Endothelial cell of umbilical vein (primary cell): ENCODE measurements around the gene TSC22D1. TPM values are rescaled to one million over a fixed set of nuclear protein-coding genes. Genes with fewer than 3 reads are reported as not detected.

Experiments used
- BruUV-seq: library from RNA; stranded (reverse); fragments of 400-500 nt; replicated peaks from 2 replicates; lab custom pipeline; 2021; lab: Mats Ljungman, UMichigan
- CTCF ChIA-PET: fragments of 300-600, 350-600 bp; sonication (Branson Sonifier 250); formaldehyde crosslinking; loops from one replicate; lab custom pipeline; 2021; ENCODE audit warnings: antibody characterized with exemption, inconsistent platforms; lab: Charles Lee
- POLR2A ChIA-PET: fragments of 300-600, 350-600 bp; sonication (Branson Sonifier 250); formaldehyde crosslinking; loops from one replicate; lab custom pipeline; 2021; ENCODE audit warnings: antibody characterized with exemption, inconsistent platforms; lab: Charles Lee
- DNase-seq: peaks from one replicate; pipeline ENCODE4 v3.0.0-alpha.2; 2011; ENCODE audit warnings: low read depth, low spot score
- FAIRE-seq: peaks from 2 replicates; lab custom pipeline; 2011; peaks lifted over from hg19 to GRCh38; lab: Jason Lieb, UNC
- H2AFZ ChIP-seq: 2 replicates; pipeline ENCODE4 v1.6.0; 2012; ENCODE audit warnings: low read depth, low read length, control low read depth, inconsistent platforms
- H3K27ac ChIP-seq: 2 replicates; pipeline ENCODE4 v1.5.1; 2011; ENCODE audit warnings: low read depth, mild to moderate bottlenecking, control low read depth, low read length, moderate library complexity; ENCODE audit not compliant: insufficient read depth
- H3K27me3 ChIP-seq, 2 experiments: 2 replicates each; pipeline versions ENCODE4 v1.6.0 to v1.6.1; 2011; ENCODE audit warnings: low read length in 2 of 2, mixed read lengths in 1 of 2; ENCODE audit not compliant: control insufficient read depth in 2 of 2, insufficient read depth in 2 of 2
- H3K36me3 ChIP-seq, 2 experiments: 2 replicates in 1 of 2; 3 replicates in 1 of 2; pipeline ENCODE4 v1.5.1; 2011; ENCODE audit warnings: low read length in 2 of 2, mild to moderate bottlenecking in 1 of 2, moderate library complexity in 1 of 2; ENCODE audit not compliant: control insufficient read depth in 2 of 2, insufficient read depth in 2 of 2; ENCODE audit errors: extremely low read depth in 1 of 2
- H3K4me1 ChIP-seq: 3 replicates; pipeline ENCODE4 v1.5.1; 2011; ENCODE audit warnings: mild to moderate bottlenecking, low read length; ENCODE audit not compliant: control insufficient read depth, insufficient read depth; ENCODE audit errors: extremely low read depth
- H3K4me2 ChIP-seq: 2 replicates; pipeline ENCODE4 v1.6.1; 2011; ENCODE audit warnings: low read length, control low read depth, mixed read lengths; ENCODE audit not compliant: insufficient read depth
- H3K4me3 ChIP-seq, 3 experiments: fragments of 200-600 bp in 1 of 3; sonication (generic), shearing (Covaris generic) in 1 of 3; replicated peaks in 1 of 3; 2 replicates each; pipeline ENCODE4 v1.5.1; 2011 to 2016; ENCODE audit warnings: control low read depth in 3 of 3, low read length in 3 of 3, mild to moderate bottlenecking in 2 of 3, inconsistent platforms in 1 of 3, low read depth in 1 of 3, moderate library complexity in 1 of 3; ENCODE audit not compliant: insufficient read depth in 1 of 3
- H3K79me2 ChIP-seq: 2 replicates; pipeline ENCODE4 v1.6.0; 2012; ENCODE audit warnings: low read length, inconsistent platforms; ENCODE audit not compliant: control insufficient read depth, insufficient read depth
- H3K9ac ChIP-seq: replicated peaks from 2 replicates; pipeline ENCODE3; 2011; ENCODE audit warnings: low read length, control low read depth; ENCODE audit not compliant: insufficient read depth; ENCODE audit errors: extremely low read depth
- H3K9me1 ChIP-seq: replicated peaks from 3 replicates; pipeline ENCODE4 v1.6.0; 2011; ENCODE audit warnings: mild to moderate bottlenecking, low read length; ENCODE audit not compliant: control insufficient read depth, insufficient read depth; ENCODE audit errors: extremely low read depth
- H3K9me3 ChIP-seq: replicated peaks from 2 replicates; pipeline ENCODE4 v1.5.1; 2012; ENCODE audit warnings: low read length, inconsistent platforms; ENCODE audit not compliant: control insufficient read depth, insufficient read depth
- H4K20me1 ChIP-seq: replicated peaks from 2 replicates; pipeline ENCODE3; 2011; ENCODE audit warnings: mild to moderate bottlenecking, low read length; ENCODE audit not compliant: control insufficient read depth, insufficient read depth; ENCODE audit errors: extremely low read depth
- EZH2 ChIP-seq: IDR thresholded peaks from 2 replicates; pipeline ENCODE4 v1.6.1; 2012; ENCODE audit warnings: borderline replicate concordance, low read depth, mild to moderate bottlenecking, moderate library complexity, low read length, inconsistent platforms; ENCODE audit not compliant: severe bottlenecking
- FOS ChIP-seq: IDR thresholded peaks from 2 replicates; pipeline ENCODE4 v1.6.1; 2011; ENCODE audit warnings: mild to moderate bottlenecking, low read length, moderate library complexity, borderline replicate concordance; ENCODE audit not compliant: insufficient read depth
- GATA2 ChIP-seq: IDR thresholded peaks from 2 replicates; pipeline ENCODE4 v1.7.0; 2011; ENCODE audit warnings: low read depth, mild to moderate bottlenecking, moderate library complexity, mixed read lengths, low read length; ENCODE audit not compliant: insufficient read length, insufficient read depth
- JUN ChIP-seq: IDR thresholded peaks from 2 replicates; pipeline ENCODE4 v1.6.1; 2011; ENCODE audit warnings: borderline replicate concordance, low read depth; ENCODE audit not compliant: insufficient read length, insufficient read depth
- MAX ChIP-seq: IDR thresholded peaks from 2 replicates; pipeline ENCODE4 v1.6.1; 2011; ENCODE audit not compliant: insufficient read depth, insufficient read length
- MYC ChIP-seq: IDR thresholded peaks from one replicate; pipeline ENCODE4 v1.6.1; 2011; ENCODE audit warnings: mild to moderate bottlenecking, low read depth, low read length
- POLR2A ChIP-seq: IDR thresholded peaks from 2 replicates; pipeline ENCODE4 v1.6.1; 2012; ENCODE audit warnings: low read depth, mild to moderate bottlenecking, control low read depth, low read length
- POLR2AphosphoS5 ChIP-seq: IDR thresholded peaks from 2 replicates; pipeline ENCODE4 v1.6.1; 2012; ENCODE audit warnings: low read depth, mild to moderate bottlenecking, control low read depth, low read length, moderate library complexity; ENCODE audit not compliant: insufficient read depth
- dilution Hi-C: fragments of 300-500 bp; cut with MboI; formaldehyde crosslinking; loops from one replicate; pipeline ENCODE4 v1.15.0; 2019; ENCODE audit warnings: low sequenced_read_pairs; ENCODE audit not compliant: extremely low pct_ligation_motif_present
- intact Hi-C: fragments of 100-400 bp; cut with micrococcal nuclease; formaldehyde crosslinking; loops from one replicate; pipeline ENCODE4 v1.10.0; 2022
- polyA plus RNA-seq, 4 experiments: library from polyadenylated mRNA; depleted of rRNA in 3 of 4; stranded (reverse) in 3 of 4; unstranded in 1 of 4; fragments of >200 nt; gene quantifications; 2 replicates each; pipeline versions ENCODE4 v1.2.1 to v1.2.3, GENCODE V29; 2011 to 2012; ENCODE audit warnings: missing spikeins in 1 of 4
- total RNA-seq: library from RNA; stranded (reverse); gene quantifications from 2 replicates; pipeline ENCODE4 v1.2.3, GENCODE V29; 2021
- TF ChIP-seq, protein P1 (sequence below), 2 donors: IDR thresholded peaks; 1 replicate in 1 of 2; 2 replicates in 1 of 2; pipeline ENCODE4 v1.5.1; 2011; ENCODE audit warnings: low read length in 2 of 2, mild to moderate bottlenecking in 2 of 2, moderate library complexity in 2 of 2, control low read depth in 1 of 2, inconsistent platforms in 1 of 2, low read depth in 1 of 2; ENCODE audit not compliant: insufficient read depth in 1 of 2; ENCODE audit errors: extremely low read depth in 1 of 2

The TSC22D1 gene
- total and polyA plus RNA-seq, 2 donors (not counting 3 experiments of a cell fraction or from before 2014, with no cell fraction given) = 47.7 to 51.8 TPM

DNA sequence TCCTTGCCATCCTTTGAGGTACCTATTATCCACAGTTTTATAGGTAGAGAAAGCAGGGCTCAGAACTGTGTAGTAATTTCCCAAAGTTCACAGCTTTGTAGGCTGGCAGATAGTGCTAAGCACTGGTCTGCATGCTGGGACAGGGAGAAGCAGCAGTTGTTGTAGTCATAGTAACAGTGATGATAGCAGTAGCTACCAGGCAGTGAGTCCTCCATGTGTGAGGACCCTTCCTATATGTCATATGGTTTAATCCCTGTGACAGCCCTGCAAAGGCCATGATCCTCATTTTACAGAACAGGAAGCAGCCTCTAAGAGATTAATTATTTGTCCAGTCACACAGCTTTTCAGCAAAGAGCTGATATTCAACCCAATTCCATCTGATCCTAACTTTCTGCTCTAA, 181.5 kb downstream of the TSC22D1 start:
- no peak overlapping the region for H3K9ac ChIP-seq
- H2AFZ ChIP-seq = no peak overlapping the region
- FAIRE-seq = no peak
- H3K4me1 ChIP-seq = no peaks in the 10 kb centered on the region
- H3K9me3 ChIP-seq = no peaks in the 10 kb centered on the region
- CTCF ChIA-PET = interaction anchor here (0.8 to 1.3 kb wide), 2 partner anchors 38 to 203 kb away, joined by 3 read pairs; no protein-coding TSS in a partner anchor
- POLR2A ChIA-PET = no interaction called here
- H3K4me2 ChIP-seq = no peak overlapping the region
- H3K9me1 ChIP-seq = no peaks in the 10 kb centered on the region
- peaks cover 0 to 3% of the 10 kb centered on the region in 2 experiments for H3K27me3 ChIP-seq
- no peaks in the 10 kb centered on the region for H4K20me1 ChIP-seq
- TF ChIP-seq FOS (no peak), POLR2A (no peak), EZH2 (no peak), JUN (no peak), POLR2AphosphoS5 (no peak), MYC (no peak), MAX (no peak), GATA2 (no peak)
- TF ChIP-seq, protein P1, sequence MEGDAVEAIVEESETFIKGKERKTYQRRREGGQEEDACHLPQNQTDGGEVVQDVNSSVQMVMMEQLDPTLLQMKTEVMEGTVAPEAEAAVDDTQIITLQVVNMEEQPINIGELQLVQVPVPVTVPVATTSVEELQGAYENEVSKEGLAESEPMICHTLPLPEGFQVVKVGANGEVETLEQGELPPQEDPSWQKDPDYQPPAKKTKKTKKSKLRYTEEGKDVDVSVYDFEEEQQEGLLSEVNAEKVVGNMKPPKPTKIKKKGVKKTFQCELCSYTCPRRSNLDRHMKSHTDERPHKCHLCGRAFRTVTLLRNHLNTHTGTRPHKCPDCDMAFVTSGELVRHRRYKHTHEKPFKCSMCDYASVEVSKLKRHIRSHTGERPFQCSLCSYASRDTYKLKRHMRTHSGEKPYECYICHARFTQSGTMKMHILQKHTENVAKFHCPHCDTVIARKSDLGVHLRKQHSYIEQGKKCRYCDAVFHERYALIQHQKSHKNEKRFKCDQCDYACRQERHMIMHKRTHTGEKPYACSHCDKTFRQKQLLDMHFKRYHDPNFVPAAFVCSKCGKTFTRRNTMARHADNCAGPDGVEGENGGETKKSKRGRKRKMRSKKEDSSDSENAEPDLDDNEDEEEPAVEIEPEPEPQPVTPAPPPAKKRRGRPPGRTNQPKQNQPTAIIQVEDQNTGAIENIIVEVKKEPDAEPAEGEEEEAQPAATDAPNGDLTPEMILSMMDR (IDR thresholded peaks at IDR 0.05; ENCODE audit: extremely low read depth in 1 of 2, insufficient read depth in 1 of 2, low read depth in 1 of 2, low read length in 2 of 2) = no peak
- DNase-seq = no peak
- BruUV-seq = no TSS peak
- H3K4me3 ChIP-seq = no peak overlapping the region
- H3K27ac ChIP-seq = no peak overlapping the region
- dilution Hi-C loops = no loop called here
- no peaks in the 10 kb centered on the region for H3K79me2 ChIP-seq
- no peaks in the 10 kb centered on the region for H3K36me3 ChIP-seq
- intact Hi-C loops = no loop called here
